Activated gamma-delta T cell treated with anti-CD3 and anti-CD28 coated beads, Interleukin-2, amount 50 U/mL, for 16 hours (primary cell): Measurements from ENCODE around the gene IFNA17.
"Not testable (repeated sequence)": the region's sequence is repeated elsewhere in the genome, so short reads cannot be mapped to it uniquely, and the experiment has no call there.

Experiments
- DNase-seq: peaks from one replicate; pipeline ENCODE4 v3.0.0-alpha.2; 2020; ENCODE audit warnings: low read depth

IFNA17 gene

DNA sequence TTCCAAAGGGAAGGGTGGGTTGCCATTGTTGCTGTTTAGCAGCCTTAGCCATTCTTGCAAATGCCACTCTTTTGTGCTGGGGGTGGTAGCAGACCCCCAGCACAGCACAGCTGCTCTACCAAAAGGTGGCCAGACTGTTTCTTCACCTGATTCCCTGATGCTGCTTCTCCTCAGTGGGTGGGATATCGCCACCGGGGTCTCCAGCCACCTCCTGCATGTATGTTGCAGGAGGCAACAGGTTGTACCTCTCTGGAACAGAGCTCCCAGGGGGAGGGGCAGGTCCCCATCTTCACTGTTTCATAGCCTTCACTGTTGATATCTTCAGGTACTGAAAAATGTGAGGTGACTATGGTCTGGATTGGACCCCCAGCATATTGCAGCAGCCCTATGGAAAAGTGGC is 17.2 kb downstream of the IFNA17 start:
- not testable (repeated sequence) for DNase-seq

DNA sequence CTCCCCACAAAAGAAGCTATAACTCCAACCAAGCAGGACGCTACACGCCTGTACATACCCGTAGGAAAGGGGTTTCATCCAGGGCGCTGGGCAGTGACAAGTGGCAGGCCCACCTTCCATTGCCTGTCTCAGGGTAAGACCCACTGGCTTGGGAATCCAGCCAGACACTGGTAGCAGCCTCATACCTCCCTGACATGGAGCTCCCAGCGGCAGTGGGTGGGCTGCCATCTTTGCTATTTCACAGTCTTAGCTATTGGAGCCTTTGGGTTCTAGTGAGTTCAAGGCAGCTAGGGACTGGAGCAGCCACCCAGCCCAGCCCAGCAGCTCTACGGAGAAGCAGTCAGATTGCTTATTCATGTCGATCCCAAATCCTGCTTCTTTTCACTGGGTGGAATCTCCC is 17.7 kb downstream of the IFNA17 start:
- DNase-seq = no peak

DNA sequence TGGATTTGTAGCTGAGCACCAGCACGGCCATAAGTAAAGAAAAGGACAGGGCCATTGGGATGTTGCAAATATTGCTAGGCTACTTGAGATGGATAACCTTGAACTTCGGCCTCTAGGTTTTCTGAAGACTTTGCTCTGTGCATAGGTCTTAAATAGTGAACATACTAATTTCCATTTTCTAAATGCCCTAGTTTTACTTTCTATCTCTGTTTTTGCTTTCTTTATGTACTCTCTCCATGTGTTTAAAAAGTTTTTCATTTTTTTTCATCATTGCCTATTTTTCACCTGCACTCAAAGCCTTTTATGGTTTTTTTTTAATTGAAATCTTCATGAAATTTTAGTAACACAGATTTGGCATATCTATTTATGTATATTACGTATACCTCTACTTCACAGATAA is 21.0 kb downstream of the IFNA17 start, which contains the start of gene IFNA10:
Gene IFNA10, minus strand, starts transcription at position 101 of the 400 bp plus-strand sequence. Its CDS starts 46 bp downstream, at position 55.
- DNase-seq = not testable (repeated sequence)

DNA sequence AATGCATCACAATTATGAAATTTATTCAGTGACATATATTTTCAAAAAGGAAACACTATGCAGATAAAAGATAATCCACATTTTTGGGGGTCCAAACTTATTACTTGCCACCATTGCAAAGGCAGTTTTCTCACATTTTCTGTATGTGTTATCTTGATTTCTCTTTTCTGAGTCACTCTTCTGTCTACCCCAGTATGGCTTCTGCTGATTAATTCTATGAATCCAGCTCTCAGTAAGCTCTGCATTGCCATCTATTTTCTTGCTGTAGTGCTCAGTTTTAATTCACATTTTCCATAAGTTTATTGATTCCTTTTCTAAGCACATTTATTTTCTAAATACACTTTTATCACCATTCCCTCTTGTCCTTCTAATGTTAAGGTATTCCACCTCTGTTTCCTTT is 22.8 kb downstream of the IFNA17 start:
- DNase-seq = no peak

DNA sequence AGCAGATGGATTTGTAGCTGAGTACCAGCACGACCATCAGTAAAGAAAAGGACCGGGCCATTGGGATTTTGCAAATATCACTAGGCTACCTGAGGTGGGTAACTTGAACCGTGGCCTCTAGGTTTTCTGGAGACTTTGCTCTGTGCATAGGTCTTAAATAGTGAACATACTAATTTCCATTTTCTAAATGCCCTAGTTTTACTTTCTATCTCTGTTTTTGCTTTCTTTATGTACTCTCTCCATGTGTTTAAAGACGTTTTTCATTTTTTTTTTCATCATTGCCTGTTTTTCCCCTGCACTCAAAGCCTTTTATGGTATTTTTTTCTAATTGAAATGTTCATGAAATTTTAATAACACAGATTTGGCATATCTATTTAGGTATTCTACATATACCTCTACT is 25.9 kb downstream of the IFNA17 start, which contains the start of gene IFNA7:
Gene IFNA7, minus strand, starts transcription at position 101 of the 400 bp plus-strand sequence. Its CDS starts 40 bp downstream, at position 61.
- DNase-seq = not testable (repeated sequence)

DNA sequence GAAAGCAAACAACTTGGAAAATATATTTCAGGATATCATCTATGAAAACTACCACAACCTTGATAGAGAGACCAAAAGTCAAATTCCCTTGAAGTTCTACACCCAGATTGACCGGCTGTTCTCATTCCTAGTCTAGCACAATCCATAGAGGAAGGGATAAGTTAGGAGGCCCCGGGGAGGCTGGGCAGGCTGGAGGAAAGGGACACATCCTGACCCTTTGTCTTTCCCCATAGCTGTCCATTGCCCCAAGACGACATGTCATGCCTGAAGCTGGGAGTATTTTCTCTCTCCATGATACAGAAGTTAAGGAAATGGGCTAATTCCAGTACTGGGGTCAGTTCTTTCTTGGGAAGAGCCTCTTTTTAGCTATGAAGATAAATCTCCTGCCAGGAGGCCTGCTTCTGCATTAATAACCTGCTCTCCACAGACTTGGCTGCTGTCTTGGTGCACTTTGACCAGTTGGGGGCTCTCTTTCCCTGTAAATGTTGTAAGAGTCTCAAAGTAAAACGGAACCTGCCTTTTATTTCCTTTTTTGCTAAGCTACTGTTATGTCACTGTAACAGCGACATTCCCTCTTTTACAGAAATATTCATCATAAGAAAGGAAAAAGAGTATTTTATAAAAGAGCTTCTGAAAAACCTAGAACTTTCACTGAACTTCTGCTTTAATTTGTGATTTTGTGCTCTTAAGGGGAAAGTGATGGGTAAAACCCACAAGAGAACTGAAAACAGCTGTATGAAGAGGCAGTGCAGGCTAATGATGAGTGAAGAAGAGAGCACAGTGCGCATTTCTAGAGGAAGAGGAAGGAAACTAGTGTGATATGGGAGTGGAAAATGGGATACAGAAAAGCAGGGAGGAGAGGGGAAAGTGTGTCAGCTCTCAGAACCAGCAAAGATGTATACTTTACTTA is 32.9 kb downstream of the IFNA17 start:
- DNase-seq = not testable (repeated sequence)

DNA sequence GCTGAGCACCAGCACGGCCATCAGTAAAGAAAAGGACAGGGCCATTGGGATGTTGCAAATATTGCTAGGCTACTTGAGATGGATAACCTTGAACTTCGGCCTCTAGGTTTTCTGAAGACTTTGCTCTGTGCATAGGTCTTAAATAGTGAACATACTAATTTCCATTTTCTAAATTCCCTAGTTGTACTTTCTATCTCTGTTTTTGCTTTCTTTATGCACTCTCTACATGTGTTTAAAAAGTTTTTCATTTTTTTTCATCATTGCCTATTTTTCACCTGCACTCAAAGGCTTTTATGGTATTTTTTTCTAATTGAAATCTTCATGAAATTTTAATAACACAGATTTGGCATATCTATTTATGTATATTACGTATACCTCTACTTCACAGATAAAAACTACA is 40.5 kb downstream of the IFNA17 start, which contains the start of gene IFNA4:
Gene IFNA4, minus strand, starts transcription at position 101 of the 400 bp plus-strand sequence. Its CDS starts 56 bp downstream, at position 45.
- DNase-seq = not testable (repeated sequence)

DNA sequence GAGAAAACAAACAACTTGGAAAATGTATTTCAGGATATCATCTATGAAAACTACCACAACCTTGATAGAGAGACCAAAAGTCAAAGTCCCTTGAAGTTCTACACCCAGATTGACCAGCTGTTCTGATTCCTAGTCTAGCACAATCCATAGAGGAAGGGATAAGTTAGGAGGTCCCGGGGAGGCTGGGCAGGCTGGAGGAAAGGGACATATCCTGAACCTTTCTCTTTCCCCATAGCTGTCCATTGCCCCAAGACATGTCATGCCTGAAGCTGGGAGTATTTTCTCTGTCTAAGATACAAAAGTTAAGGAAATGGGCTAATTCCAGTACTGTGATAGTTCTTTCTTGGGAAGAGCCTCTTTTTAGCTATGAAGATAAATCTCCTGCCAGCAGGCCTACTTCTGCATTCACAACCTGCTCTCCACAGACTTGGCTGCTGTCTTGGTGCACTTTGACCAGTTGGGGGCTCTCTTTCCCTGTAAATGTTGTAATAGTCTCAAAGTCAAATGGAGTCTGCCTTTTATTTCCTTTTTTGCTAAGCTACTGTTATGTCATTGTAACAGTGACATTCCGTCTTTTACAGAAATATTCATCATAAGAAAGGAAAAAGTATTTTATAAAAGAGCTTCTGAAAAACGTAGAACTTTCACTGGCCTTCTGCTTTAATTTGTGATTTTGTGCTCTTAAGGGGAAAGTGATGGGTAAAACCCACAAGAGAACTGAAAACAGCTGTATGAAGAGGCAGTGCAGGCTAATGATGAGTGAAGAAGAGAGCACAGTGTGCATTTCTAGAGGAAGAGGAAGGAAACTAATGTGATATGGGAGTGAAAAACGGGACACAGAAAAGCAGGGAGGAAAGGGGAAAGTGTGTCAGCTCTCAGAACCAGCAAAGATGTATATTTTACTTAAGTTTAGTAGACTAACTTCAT is 44.9 kb downstream of the IFNA17 start:
- DNase-seq = not testable (repeated sequence)
